Stimulated activated CD8-positive, alpha-beta memory T cell treated with anti-CD3 and anti-CD28 coated beads, Interleukin-7, amount 100 ng/mL, for 24 hours (primary cell): Measurements from ENCODE around the gene PCDHGB5.

Source experiments
- DNase-seq: peaks from one replicate; pipeline ENCODE4 v3.0.0-alpha.2; 2020; ENCODE audit warnings: low read depth

Gene PCDHGB5

DNA sequence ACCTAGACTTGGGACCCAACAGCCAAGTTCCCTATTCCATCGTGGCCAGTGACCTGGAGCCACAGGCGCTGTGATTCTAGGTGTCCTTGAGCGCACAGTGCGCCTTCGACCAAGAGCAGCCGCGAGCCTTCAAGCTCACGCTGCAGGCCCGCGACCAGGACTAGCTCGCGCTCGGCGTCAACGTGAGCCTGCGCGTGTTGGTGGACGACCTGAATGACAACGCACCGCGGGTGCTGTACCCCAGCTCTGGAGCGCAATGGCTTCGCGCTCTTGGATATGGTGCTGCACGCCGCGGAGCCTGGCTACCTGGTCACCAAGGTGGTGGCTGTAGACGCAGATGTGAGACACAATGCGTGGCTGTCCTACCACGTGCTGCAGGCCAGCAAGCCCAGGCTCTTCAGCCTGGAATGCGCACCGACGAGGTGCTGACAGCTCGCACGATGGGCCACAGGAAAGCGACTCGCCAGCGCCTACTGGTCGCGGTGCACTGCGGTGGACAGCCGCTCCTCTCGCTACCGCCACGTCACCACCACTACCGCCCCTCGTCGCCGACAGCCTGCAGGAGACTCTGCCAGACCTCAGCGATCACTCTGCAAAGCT lies 43.9 kb downstream of the PCDHGB5 start:
- no peak for DNase-seq
